ENCODE measurements around the gene PTPRD.

PTPRD gene

DNA sequence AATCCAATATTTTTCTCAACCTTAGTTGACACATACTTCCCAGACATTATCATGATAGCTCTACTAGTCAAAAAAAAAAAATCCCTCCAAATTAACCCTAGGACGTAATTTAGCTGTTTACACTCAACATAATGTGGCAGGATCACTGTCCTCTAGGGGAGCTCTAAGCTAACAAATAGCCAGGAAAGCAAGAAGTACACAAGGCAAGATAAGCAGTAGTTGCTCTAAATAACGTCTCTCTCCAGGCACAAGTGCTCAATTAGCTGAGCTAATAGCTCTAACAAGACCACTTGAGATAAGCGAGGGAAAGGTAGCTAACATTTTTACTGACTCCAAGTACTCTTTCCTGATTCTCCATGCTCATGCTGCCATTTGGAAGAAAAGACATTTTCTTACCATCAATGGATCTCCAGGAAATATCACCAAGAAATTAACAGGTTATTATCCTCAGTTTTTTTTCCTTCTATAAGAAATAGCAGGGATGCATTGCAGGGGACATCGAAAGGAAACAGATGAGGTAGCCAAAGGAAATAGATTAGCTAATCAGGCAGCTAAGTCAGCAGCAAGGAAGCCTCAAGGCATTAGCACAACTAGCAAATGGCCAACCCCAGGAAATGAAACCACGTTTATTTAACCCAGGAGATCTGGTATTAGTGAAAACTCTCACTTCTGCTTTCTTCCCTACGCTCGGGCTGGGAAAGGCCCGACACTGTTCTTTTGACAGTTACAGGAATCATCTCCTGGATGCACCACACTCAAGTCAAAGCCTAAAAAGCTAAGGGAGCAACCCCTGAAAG lies 614.1 kb downstream of the PTPRD start:
- no peak overlapping the region for H3K4me2 ChIP-seq (ENCODE audit: low read length)
- H3K9me3 ChIP-seq (ENCODE audit: control insufficient read depth, insufficient read depth, low read length), result no peaks in the 10 kb centered on the region
- no peak overlapping the region for H3K4me3 ChIP-seq (ENCODE audit: low read length)
- no peaks in the 10 kb centered on the region for H3K27me3 ChIP-seq (ENCODE audit: control insufficient read depth, low read length)
- no peaks in the 10 kb centered on the region for H3F3A ChIP-seq (ENCODE audit: control insufficient read depth, insufficient read depth)
- H3K9me2 ChIP-seq (replicated peaks; ENCODE audit: control insufficient read depth, low read length), result no peaks in the 10 kb centered on the region
- H3K4me1 ChIP-seq (ENCODE audit: control insufficient read depth, low read length), result no peaks in the 10 kb centered on the region
- no peak for TF ChIP-seq EZH2phosphoT487 (IDR thresholded peaks at IDR 0.05; ENCODE audit: borderline replicate concordance, low read length)
- TF ChIP-seq, protein P1, sequence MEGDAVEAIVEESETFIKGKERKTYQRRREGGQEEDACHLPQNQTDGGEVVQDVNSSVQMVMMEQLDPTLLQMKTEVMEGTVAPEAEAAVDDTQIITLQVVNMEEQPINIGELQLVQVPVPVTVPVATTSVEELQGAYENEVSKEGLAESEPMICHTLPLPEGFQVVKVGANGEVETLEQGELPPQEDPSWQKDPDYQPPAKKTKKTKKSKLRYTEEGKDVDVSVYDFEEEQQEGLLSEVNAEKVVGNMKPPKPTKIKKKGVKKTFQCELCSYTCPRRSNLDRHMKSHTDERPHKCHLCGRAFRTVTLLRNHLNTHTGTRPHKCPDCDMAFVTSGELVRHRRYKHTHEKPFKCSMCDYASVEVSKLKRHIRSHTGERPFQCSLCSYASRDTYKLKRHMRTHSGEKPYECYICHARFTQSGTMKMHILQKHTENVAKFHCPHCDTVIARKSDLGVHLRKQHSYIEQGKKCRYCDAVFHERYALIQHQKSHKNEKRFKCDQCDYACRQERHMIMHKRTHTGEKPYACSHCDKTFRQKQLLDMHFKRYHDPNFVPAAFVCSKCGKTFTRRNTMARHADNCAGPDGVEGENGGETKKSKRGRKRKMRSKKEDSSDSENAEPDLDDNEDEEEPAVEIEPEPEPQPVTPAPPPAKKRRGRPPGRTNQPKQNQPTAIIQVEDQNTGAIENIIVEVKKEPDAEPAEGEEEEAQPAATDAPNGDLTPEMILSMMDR (IDR thresholded peaks at IDR 0.05; ENCODE audit: low read depth, low read length, poor library complexity, severe bottlenecking), result peak; percentile 41
- H4K20me1 ChIP-seq (ENCODE audit: control insufficient read depth, insufficient read depth, low read depth, low read length), result no peaks in the 10 kb centered on the region
- H3K36me3 ChIP-seq (ENCODE audit: control insufficient read depth, low read length), result no peaks in the 10 kb centered on the region
- no peaks in the 10 kb centered on the region for H3K79me2 ChIP-seq (ENCODE audit: control insufficient read depth, low read length)
- H3K27ac ChIP-seq (ENCODE audit: low read depth, low read length), result no peak overlapping the region

DNA sequence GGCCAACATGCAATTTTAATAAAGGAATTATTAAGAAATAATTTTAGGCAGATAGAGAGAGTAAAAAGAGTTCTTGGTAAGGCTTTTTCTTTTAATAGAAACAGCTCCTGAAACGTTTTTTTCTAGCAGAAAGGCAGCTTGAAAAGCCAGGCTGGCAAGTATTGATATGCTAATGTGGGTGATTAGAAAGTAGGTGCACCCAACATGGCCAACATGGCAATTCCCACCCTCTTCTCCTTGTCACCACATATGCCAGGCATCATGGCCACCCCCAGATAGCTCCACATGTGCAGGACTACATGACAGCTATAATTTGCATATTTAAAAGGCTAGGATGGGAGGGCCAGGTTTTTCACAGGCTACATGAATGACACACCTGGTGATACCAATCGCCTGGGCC lies 615.2 kb downstream of the PTPRD start:
- no peaks in the 10 kb centered on the region for H3K79me2 ChIP-seq (ENCODE audit: control insufficient read depth, low read length)
- TF ChIP-seq, protein P1 (IDR thresholded peaks at IDR 0.05; ENCODE audit: low read depth, low read length, poor library complexity, severe bottlenecking), result no peak
- no peak for TF ChIP-seq EZH2phosphoT487 (IDR thresholded peaks at IDR 0.05; ENCODE audit: borderline replicate concordance, low read length)
- H3K27me3 ChIP-seq (ENCODE audit: control insufficient read depth, low read length), result no peaks in the 10 kb centered on the region
- H3K4me2 ChIP-seq (ENCODE audit: low read length), result no peak overlapping the region
- no peak overlapping the region for H3K4me3 ChIP-seq (ENCODE audit: low read length)
- no peaks in the 10 kb centered on the region for H3K9me3 ChIP-seq (ENCODE audit: control insufficient read depth, insufficient read depth, low read length)
- H3K36me3 ChIP-seq (ENCODE audit: control insufficient read depth, low read length), result no peaks in the 10 kb centered on the region
- H3K4me1 ChIP-seq (ENCODE audit: control insufficient read depth, low read length), result no peaks in the 10 kb centered on the region
- no peak overlapping the region for H3K27ac ChIP-seq (ENCODE audit: low read depth, low read length)
- no peaks in the 10 kb centered on the region for H3F3A ChIP-seq (ENCODE audit: control insufficient read depth, insufficient read depth)
- no peaks in the 10 kb centered on the region for H3K9me2 ChIP-seq (replicated peaks; ENCODE audit: control insufficient read depth, low read length)
- H4K20me1 ChIP-seq (ENCODE audit: control insufficient read depth, insufficient read depth, low read depth, low read length), result no peaks in the 10 kb centered on the region

DNA sequence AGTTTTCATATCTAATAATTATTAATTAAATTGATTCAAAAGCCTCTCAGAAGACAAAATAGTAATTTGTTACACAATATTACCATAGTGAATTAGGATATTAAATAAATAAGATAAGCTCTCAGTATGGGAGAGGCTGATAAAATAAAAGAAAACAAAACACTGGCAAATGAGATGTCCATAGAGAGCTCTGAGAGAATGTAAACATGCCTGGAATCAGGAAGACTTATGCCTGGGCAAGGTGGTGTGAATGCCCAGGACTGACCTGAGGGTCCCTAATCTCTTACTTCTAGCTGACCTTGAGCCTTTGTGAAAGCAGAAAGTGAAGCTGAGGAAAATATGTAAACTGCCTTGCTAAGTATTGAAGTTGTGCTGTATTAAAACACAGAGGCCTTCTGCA lies 616.5 kb downstream of the PTPRD start:
- Histone ChIP-seq H3K4me3 (ENCODE audit: low read length) (no peak overlapping the region), H3K9me2 (replicated peaks; ENCODE audit: control insufficient read depth, low read length) (no peaks in the 10 kb centered on the region), H3K4me1 (ENCODE audit: control insufficient read depth, low read length) (no peaks in the 10 kb centered on the region), H4K20me1 (ENCODE audit: control insufficient read depth, insufficient read depth, low read depth, low read length) (no peaks in the 10 kb centered on the region), H3K9me3 (ENCODE audit: control insufficient read depth, insufficient read depth, low read length) (no peaks in the 10 kb centered on the region), H3K36me3 (ENCODE audit: control insufficient read depth, low read length) (no peaks in the 10 kb centered on the region), H3K27me3 (ENCODE audit: control insufficient read depth, low read length) (no peaks in the 10 kb centered on the region), H3K27ac (ENCODE audit: low read depth, low read length) (no peak overlapping the region), H3K4me2 (ENCODE audit: low read length) (no peak overlapping the region), H3K79me2 (ENCODE audit: control insufficient read depth, low read length) (no peaks in the 10 kb centered on the region), H3F3A (ENCODE audit: control insufficient read depth, insufficient read depth) (no peaks in the 10 kb centered on the region)
- TF ChIP-seq EZH2phosphoT487 (IDR thresholded peaks at IDR 0.05; ENCODE audit: borderline replicate concordance, low read length), result no peak
- TF ChIP-seq, protein P1 (IDR thresholded peaks at IDR 0.05; ENCODE audit: low read depth, low read length, poor library complexity, severe bottlenecking), result no peak

Measured in DOHH2 (cell line).